MM.1S (cell line): ENCODE measurements around the gene RUSF1.

Experiments used
- DNase-seq: peaks from one replicate; pipeline ENCODE4 v3.0.0-alpha.2; 2015
- H2AFZ ChIP-seq: fragments of 300-600 bp; sonication (generic); 2 replicates; pipeline ENCODE4 v1.6.0; 2016; ENCODE audit warnings: antibody characterized with exemption, low read length
- H3F3A ChIP-seq: fragments of 300-600 bp; sonication (generic); 2 replicates; pipeline ENCODE4 v1.6.1; 2016; ENCODE audit warnings: mild to moderate bottlenecking, antibody characterized with exemption, low read length, moderate library complexity, mixed read lengths; ENCODE audit not compliant: insufficient read depth
- H3K27ac ChIP-seq: fragments of 300-600 bp; sonication (generic); 2 replicates; pipeline ENCODE4 v1.5.1; 2016; ENCODE audit warnings: mild to moderate bottlenecking, low read length
- H3K27me3 ChIP-seq: fragments of 300-600 bp; sonication (generic); replicated peaks from 2 replicates; pipeline ENCODE4 v1.6.0; 2016; ENCODE audit warnings: low read length; ENCODE audit not compliant: insufficient read depth
- H3K36me3 ChIP-seq: fragments of 300-600 bp; sonication (generic); replicated peaks from 2 replicates; pipeline ENCODE4 v1.6.1; 2016; ENCODE audit warnings: mild to moderate bottlenecking, low read length, mixed read lengths; ENCODE audit not compliant: insufficient read depth
- H3K4me1 ChIP-seq: fragments of 300-600 bp; sonication (generic); 2 replicates; pipeline ENCODE4 v1.6.1; 2016; ENCODE audit warnings: low read length, mixed read lengths
- H3K4me2 ChIP-seq: fragments of 300-600 bp; sonication (generic); 2 replicates; pipeline ENCODE4 v1.6.0; 2016; ENCODE audit warnings: low read depth, low read length
- H3K4me3 ChIP-seq: fragments of 300-600 bp; sonication (generic); 2 replicates; pipeline ENCODE4 v1.5.1; 2016; ENCODE audit warnings: low read length, mixed read lengths
- H3K79me2 ChIP-seq: fragments of 300-600 bp; sonication (generic); 2 replicates; pipeline ENCODE4 v1.6.1; 2016; ENCODE audit warnings: mixed run types, low read length, mixed read lengths
- H3K9ac ChIP-seq: fragments of 300-600 bp; sonication (generic); 2 replicates; pipeline ENCODE4 v1.6.1; 2016; ENCODE audit warnings: low read length, mixed read lengths
- H3K9me2 ChIP-seq: fragments of 300-600 bp; sonication (generic); replicated peaks from 2 replicates; pipeline ENCODE4 v1.6.1; 2016; ENCODE audit warnings: mild to moderate bottlenecking, low read length, mixed read lengths; ENCODE audit not compliant: insufficient read depth
- H3K9me3 ChIP-seq: fragments of 300-600 bp; sonication (generic); replicated peaks from 2 replicates; pipeline ENCODE4 v1.6.1; 2016; ENCODE audit warnings: mild to moderate bottlenecking, low read length, mixed read lengths; ENCODE audit not compliant: insufficient read depth
- H4K20me1 ChIP-seq: fragments of 300-600 bp; sonication (generic); 2 replicates; pipeline ENCODE4 v1.6.1; 2016; ENCODE audit warnings: mild to moderate bottlenecking, low read length, moderate library complexity, mixed read lengths; ENCODE audit not compliant: insufficient read depth
- CTCF ChIP-seq: fragments of 300-600 bp; sonication (generic); IDR thresholded peaks from 2 replicates; pipeline ENCODE4 v1.5.1; 2016; ENCODE audit warnings: antibody characterized with exemption, low read length, mixed read lengths
- EZH2 ChIP-seq: fragments of 300-600 bp; sonication (generic); optimal IDR thresholded peaks from 2 replicates; pipeline ENCODE3; 2017; ENCODE audit warnings: low read depth, mild to moderate bottlenecking, antibody characterized with exemption, low read length, mixed read lengths
- EZH2phosphoT487 ChIP-seq: fragments of 300-600 bp; sonication (generic); IDR thresholded peaks from 2 replicates; pipeline ENCODE4 v1.6.1; 2018; ENCODE audit warnings: antibody characterized with exemption, low read length

The RUSF1 gene

GRCh38 chr16:31521368-31521767, 13.2 kb upstream of the RUSF1 start:
- H3K27ac ChIP-seq, result no peak overlapping the region
- no peaks in the 10 kb centered on the region for H3K4me1 ChIP-seq
- no peak for TF ChIP-seq EZH2phosphoT487
- no peak for TF ChIP-seq CTCF
- TF ChIP-seq EZH2, result no peak
- no peaks in the 10 kb centered on the region for H3K9me3 ChIP-seq
- no peaks in the 10 kb centered on the region for H3K79me2 ChIP-seq
- no peak overlapping the region for H3K4me3 ChIP-seq
- H3K27me3 ChIP-seq, result no peaks in the 10 kb centered on the region; the same call in 1 of the 2 replicates
- H3K4me2 ChIP-seq, result no peak overlapping the region
- H4K20me1 ChIP-seq, result no peaks in the 10 kb centered on the region
- no peaks in the 10 kb centered on the region for H3K9me2 ChIP-seq
- no peaks in the 10 kb centered on the region for H3F3A ChIP-seq
- no peaks in the 10 kb centered on the region for H3K36me3 ChIP-seq
- H2AFZ ChIP-seq, result no peak overlapping the region
- no peak overlapping the region for H3K9ac ChIP-seq
- DNase-seq, result no peak

DNA sequence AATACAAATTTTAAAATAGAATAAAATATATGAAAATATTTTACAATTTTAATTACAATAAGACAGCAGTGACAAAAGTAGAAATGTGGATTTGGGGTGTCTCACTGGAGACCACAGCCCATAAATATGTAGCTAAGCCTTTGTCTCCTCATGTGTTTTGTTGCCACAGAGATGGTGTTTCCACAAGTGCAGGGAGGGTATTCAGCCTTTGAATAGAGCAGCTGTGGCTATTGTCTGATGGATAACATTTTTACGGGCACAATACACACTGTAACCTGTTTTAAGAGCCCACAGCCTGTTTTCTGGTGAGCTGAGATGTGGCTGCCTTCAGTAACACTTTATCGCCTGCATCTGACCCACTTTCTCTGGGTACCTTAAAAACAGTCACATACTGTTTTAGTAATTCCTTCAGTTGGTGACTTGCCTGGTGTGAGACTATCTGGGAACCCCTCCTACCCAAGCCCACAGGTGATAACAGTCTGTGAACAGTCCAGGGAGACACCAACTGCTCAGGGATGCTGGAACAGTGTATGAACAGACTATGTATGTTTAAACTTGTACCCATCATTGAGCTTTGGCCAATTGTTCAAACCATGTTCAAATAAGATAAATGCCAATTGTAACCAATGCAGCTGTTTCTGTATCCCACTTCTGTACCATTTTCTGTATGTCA, 11.7 kb upstream of the RUSF1 start:
- no peak overlapping the region for H3K4me3 ChIP-seq

DNA sequence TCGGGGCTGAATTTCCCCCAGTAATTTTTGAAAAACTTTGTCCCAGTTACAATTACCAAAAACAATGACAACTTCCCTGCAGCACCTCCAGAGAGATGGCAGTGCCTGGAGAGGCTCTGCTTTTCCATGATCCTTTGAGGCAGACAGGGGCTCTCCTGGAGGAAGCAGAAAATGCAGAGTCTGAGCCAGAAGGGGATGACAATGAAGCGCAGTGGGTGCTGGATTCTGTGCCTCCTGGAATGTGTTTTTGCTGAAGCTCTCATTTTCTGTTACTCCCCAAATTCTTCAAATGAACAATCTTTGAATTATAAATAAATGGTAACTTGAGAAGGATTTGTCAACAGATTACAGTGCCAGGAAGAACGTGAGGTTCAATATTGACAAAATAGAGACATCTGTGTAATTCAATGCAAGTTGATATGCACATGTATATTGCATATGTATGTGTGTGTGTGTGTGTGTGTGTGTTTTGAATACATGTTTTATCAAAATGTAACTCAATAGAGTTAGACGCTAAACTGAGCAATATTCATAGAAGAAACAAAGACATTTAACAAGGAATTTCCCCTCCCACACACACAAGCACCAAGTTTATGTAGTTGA, 9.7 kb upstream of the RUSF1 start:
- no peak for DNase-seq
- Histone ChIP-seq H3K4me1 (no peaks in the 10 kb centered on the region), H3K9ac (no peak overlapping the region), H2AFZ (no peak overlapping the region), H3K9me3 (no peaks in the 10 kb centered on the region), H3K9me2 (no peaks in the 10 kb centered on the region), H4K20me1 (no peaks in the 10 kb centered on the region), H3K27ac (no peak overlapping the region), H3K27me3 (no peaks in the 10 kb centered on the region; the same call in 1 of the 2 replicates), H3K4me3 (no peak overlapping the region), H3K4me2 (no peak overlapping the region), H3K79me2 (no peaks in the 10 kb centered on the region), H3K36me3 (no peaks in the 10 kb centered on the region), H3F3A (no peaks in the 10 kb centered on the region)
- TF ChIP-seq CTCF (no peak), EZH2phosphoT487 (no peak), EZH2 (no peak)

More for the DNA sequence above, 11.7 kb upstream of the RUSF1 start:
- Histone ChIP-seq H2AFZ (no peak overlapping the region), H3K79me2 (no peaks in the 10 kb centered on the region), H3K4me1 (no peaks in the 10 kb centered on the region), H3K27ac (no peak overlapping the region), H3K9me3 (no peaks in the 10 kb centered on the region), H3K4me2 (no peak overlapping the region), H3K36me3 (no peaks in the 10 kb centered on the region), H3K27me3 (no peaks in the 10 kb centered on the region; the same call in 1 of the 2 replicates), H4K20me1 (no peaks in the 10 kb centered on the region), H3F3A (no peaks in the 10 kb centered on the region), H3K9ac (no peak overlapping the region), H3K9me2 (no peaks in the 10 kb centered on the region)
- no peak for DNase-seq
- TF ChIP-seq CTCF, result no peak
- TF ChIP-seq EZH2, result no peak
- no peak for TF ChIP-seq EZH2phosphoT487
